Neutrophil (primary cell): ENCODE results near the gene HDLBP.
"Not testable (repeated sequence)": the region's sequence is repeated elsewhere in the genome, so short reads cannot be mapped to it uniquely, and the experiment has no call there.

Experiments
- H3K27ac ChIP-seq: fragments of 200-600 bp; sonication (generic); 2 replicates; pipeline ENCODE4 v1.5.1; 2016; ENCODE audit warnings: mild to moderate bottlenecking, moderate library complexity
- H3K27me3 ChIP-seq: fragments of 200-600 bp; sonication (generic); 2 replicates; pipeline ENCODE4 v1.6.0; 2016; ENCODE audit warnings: mild to moderate bottlenecking
- H3K36me3 ChIP-seq: fragments of 200-600 bp; sonication (generic); 2 replicates; pipeline ENCODE4 v1.5.1; 2017
- H3K4me1 ChIP-seq, 2 experiments: fragments of 200-600 bp in 1 of 2; sonication (generic) in 1 of 2; 1 replicate in 1 of 2; 2 replicates in 1 of 2; pipeline versions ENCODE4 v1.5.1 to v1.6.1; 2013 to 2016; ENCODE audit warnings: low read depth in 1 of 2, low read length in 1 of 2, mild to moderate bottlenecking in 1 of 2, moderate library complexity in 1 of 2; ENCODE audit not compliant: control insufficient read depth in 1 of 2, insufficient read depth in 1 of 2
- H3K4me3 ChIP-seq, 2 experiments: fragments of 200-600 bp in 1 of 2; sonication (generic) in 1 of 2; 1 replicate in 1 of 2; 2 replicates in 1 of 2; pipeline ENCODE4 v1.5.1; 2013 to 2016; ENCODE audit warnings: low read depth in 1 of 2, low read length in 1 of 2, mild to moderate bottlenecking in 1 of 2, moderate library complexity in 1 of 2
- H3K9me3 ChIP-seq: fragments of 200-600 bp; sonication (generic); 2 replicates; pipeline ENCODE4 v1.5.1; 2016
- CTCF ChIP-seq: fragments of 200-600 bp; sonication (generic); IDR thresholded peaks from 2 replicates; pipeline ENCODE4 v1.5.1; 2016; ENCODE audit warnings: antibody characterized with exemption

HDLBP gene

GRCh38 chr2:241325257-241325656 is 9.8 kb upstream of the HDLBP start:
- TF ChIP-seq CTCF: no peak
- no peaks in the 10 kb centered on the region for H3K27me3 ChIP-seq
- H3K9me3 ChIP-seq: no peaks in the 10 kb centered on the region
- H3K36me3 ChIP-seq: peaks cover 30% of the 10 kb centered on the region
- H3K27ac ChIP-seq: peak overlapping the region; percentile 77
- H3K4me3 ChIP-seq: no peak overlapping the region
- H3K4me1 ChIP-seq: peaks cover 29% of the 10 kb centered on the region in 2 experiments

- Histone ChIP-seq H3K4me1 (peaks cover 29% of the 10 kb centered on the region in 2 experiments), H3K27ac (peak overlapping the region; percentile 77), H3K27me3 (no peaks in the 10 kb centered on the region), H3K36me3 (peaks cover 25% of the 10 kb centered on the region), H3K4me3 (no peak overlapping the region), H3K9me3 (no peaks in the 10 kb centered on the region)
- TF ChIP-seq CTCF: no peak
These were observed 9.3 kb upstream of the HDLBP start for GRCh38 chr2:241324775-241325174.

- H3K9me3 ChIP-seq: no peaks in the 10 kb centered on the region
- TF ChIP-seq CTCF: no peak
- H3K4me3 ChIP-seq: no peak overlapping the region
- H3K36me3 ChIP-seq: peaks cover 15% of the 10 kb centered on the region
- no peaks in the 10 kb centered on the region for H3K27me3 ChIP-seq
- H3K4me1 ChIP-seq: peaks cover 32 to 38% of the 10 kb centered on the region in 2 experiments
- H3K27ac ChIP-seq: peak overlapping the region; percentile 77
These were observed 8.3 kb upstream of the HDLBP start for GRCh38 chr2:241323778-241324177.

GRCh38 chr2:241321886-241322285 is 6.4 kb upstream of the HDLBP start:
- Histone ChIP-seq H3K4me1 (peaks cover 48 to 57% of the 10 kb centered on the region in 2 experiments), H3K27me3 (no peaks in the 10 kb centered on the region), H3K4me3 (no peak overlapping the region), H3K9me3 (no peaks in the 10 kb centered on the region), H3K36me3 (peaks cover 7% of the 10 kb centered on the region), H3K27ac (peak overlapping the region; percentile 54)
- no peak for TF ChIP-seq CTCF

GRCh38 chr2:241321033-241321432 is 5.6 kb upstream of the HDLBP start:
- H3K36me3 ChIP-seq: peaks cover 3% of the 10 kb centered on the region
- peaks cover 55 to 64% of the 10 kb centered on the region in 2 experiments for H3K4me1 ChIP-seq
- no peaks in the 10 kb centered on the region for H3K27me3 ChIP-seq
- H3K27ac ChIP-seq: no peak overlapping the region
- TF ChIP-seq CTCF: no peak
- H3K9me3 ChIP-seq: no peaks in the 10 kb centered on the region
- H3K4me3 ChIP-seq: no peak overlapping the region

GRCh38 chr2:241320394-241320793 is 4.9 kb upstream of the HDLBP start:
- no peak for TF ChIP-seq CTCF
- no peaks in the 10 kb centered on the region for H3K27me3 ChIP-seq
- H3K36me3 ChIP-seq: peaks cover 1% of the 10 kb centered on the region
- H3K9me3 ChIP-seq: no peaks in the 10 kb centered on the region
- H3K4me1 ChIP-seq: peaks cover 50 to 63% of the 10 kb centered on the region in 2 experiments
- H3K4me3 ChIP-seq: no peak overlapping the region
- H3K27ac ChIP-seq: no peak overlapping the region

GRCh38 chr2:241318830-241319229 is 3.4 kb upstream of the HDLBP start:
- not testable (repeated sequence) for H3K4me3 ChIP-seq, H3K9me3 ChIP-seq, H3K27ac ChIP-seq, H3K27me3 ChIP-seq, H3K36me3 ChIP-seq
- peaks cover 45 to 58% of the 10 kb centered on the region in 2 experiments for H3K4me1 ChIP-seq
